H9 (cell line): ENCODE results near the gene AIFM3. TPM values are rescaled to one million over a fixed set of nuclear protein-coding genes. Genes with fewer than 3 reads are reported as not detected.
"Not testable (repeated sequence)": the region's sequence is repeated elsewhere in the genome, so short reads cannot be mapped to it uniquely, and the experiment has no call there.

Experiments
- DNase-seq: peaks from one replicate; pipeline ENCODE4 v3.0.0-alpha.2; 2017
- H2AFZ ChIP-seq: one replicate; pipeline ENCODE4 v1.6.1; 2013; ENCODE audit warnings: mild to moderate bottlenecking, low read length, control low read depth, moderate library complexity
- H2AK5ac ChIP-seq: 2 replicates; pipeline ENCODE4 v1.6.1; 2013; ENCODE audit warnings: low read length, control low read depth, mixed read lengths; ENCODE audit not compliant: insufficient read length
- H2BK120ac ChIP-seq: one replicate; pipeline ENCODE4 v1.6.1; 2013; ENCODE audit warnings: low read depth, mild to moderate bottlenecking, low read length, control low read depth, inconsistent platforms; ENCODE audit not compliant: poor library complexity, severe bottlenecking
- H2BK12ac ChIP-seq: 2 replicates; pipeline ENCODE4 v1.6.1; 2013; ENCODE audit warnings: low read length, control low read depth, mixed read lengths, low read depth; ENCODE audit not compliant: insufficient read length
- H2BK15ac ChIP-seq: 2 replicates; pipeline ENCODE4 v1.6.1; 2013; ENCODE audit warnings: low read depth, low read length, control low read depth
- H2BK20ac ChIP-seq: one replicate; pipeline ENCODE4 v1.6.1; 2013; ENCODE audit warnings: low read depth, mild to moderate bottlenecking, low read length, control low read depth, inconsistent platforms; ENCODE audit not compliant: poor library complexity, severe bottlenecking
- H2BK5ac ChIP-seq: 2 replicates; pipeline ENCODE4 v1.6.1; 2013; ENCODE audit warnings: low read length, control low read depth, mixed read lengths; ENCODE audit not compliant: insufficient read length
- H3K14ac ChIP-seq: 2 replicates; pipeline ENCODE4 v1.6.1; 2013; ENCODE audit warnings: low read length, control low read depth; ENCODE audit not compliant: insufficient read depth
- H3K18ac ChIP-seq: 2 replicates; pipeline ENCODE4 v1.6.1; 2013; ENCODE audit warnings: low read depth, mild to moderate bottlenecking, mixed read lengths, low read length, control low read depth; ENCODE audit not compliant: insufficient read length
- H3K23ac ChIP-seq: 2 replicates; pipeline ENCODE4 v1.6.1; 2013; ENCODE audit warnings: low read length, control low read depth, mixed read lengths, low read depth; ENCODE audit not compliant: insufficient read length
- H3K23me2 ChIP-seq: 2 replicates; pipeline ENCODE4 v1.6.1; 2013; ENCODE audit warnings: low read depth, mild to moderate bottlenecking, mixed read lengths, low read length, control low read depth; ENCODE audit not compliant: insufficient read length, poor library complexity, severe bottlenecking
- H3K27ac ChIP-seq: 2 replicates; pipeline ENCODE4 v1.5.1; 2013; ENCODE audit warnings: low read length, control low read depth, mixed read lengths, low read depth; ENCODE audit not compliant: insufficient read length
- H3K27me3 ChIP-seq: 2 replicates; pipeline ENCODE4 v1.6.1; 2013; ENCODE audit warnings: low read length, control low read depth, inconsistent platforms; ENCODE audit not compliant: insufficient read depth
- H3K4ac ChIP-seq: 2 replicates; pipeline ENCODE4 v1.6.1; 2013; ENCODE audit warnings: low read depth, mild to moderate bottlenecking, control low read depth, inconsistent platforms, low read length, moderate library complexity
- H3K4me1 ChIP-seq: 2 replicates; pipeline ENCODE4 v1.6.1; 2013; ENCODE audit warnings: low read length, control low read depth, inconsistent platforms; ENCODE audit not compliant: insufficient read depth
- H3K4me2 ChIP-seq: 2 replicates; pipeline ENCODE4 v1.6.1; 2013; ENCODE audit warnings: low read length, control low read depth, mixed read lengths; ENCODE audit not compliant: insufficient read length, insufficient read depth
- H3K56ac ChIP-seq: 2 replicates; pipeline ENCODE4 v1.6.1; 2013; ENCODE audit warnings: low read depth, mild to moderate bottlenecking, mixed read lengths, low read length, control low read depth; ENCODE audit not compliant: insufficient read length
- H3K79me1 ChIP-seq: 2 replicates; pipeline ENCODE4 v1.6.1; 2013; ENCODE audit warnings: low read depth, mild to moderate bottlenecking, moderate library complexity, low read length, control low read depth, inconsistent platforms; ENCODE audit not compliant: insufficient read depth, poor library complexity, severe bottlenecking
- H3K79me2 ChIP-seq: 2 replicates; pipeline ENCODE4 v1.6.1; 2013; ENCODE audit warnings: low read length, control low read depth, inconsistent platforms; ENCODE audit not compliant: insufficient read depth
- H3K9ac ChIP-seq: 2 replicates; pipeline ENCODE4 v1.6.1; 2013; ENCODE audit warnings: low read length, control low read depth, mixed read lengths; ENCODE audit not compliant: insufficient read length; ENCODE audit errors: extremely low read depth
- H3K9me3 ChIP-seq: one replicate; pipeline ENCODE4 v1.6.1; 2013; ENCODE audit warnings: low read depth, low read length, inconsistent platforms; ENCODE audit not compliant: control insufficient read depth
- H3T11ph ChIP-seq: one replicate; pipeline ENCODE4 v1.6.1; 2013; ENCODE audit warnings: mild to moderate bottlenecking, low read length, control low read depth, inconsistent platforms
- H4K20me1 ChIP-seq: one replicate; pipeline ENCODE4 v1.6.1; 2013; ENCODE audit not compliant: control insufficient read depth, insufficient read length, insufficient read depth
- H4K5ac ChIP-seq: 2 replicates; pipeline ENCODE4 v1.6.1; 2013; ENCODE audit warnings: low read depth, mild to moderate bottlenecking, mixed read lengths, low read length, control low read depth; ENCODE audit not compliant: insufficient read length
- H4K8ac ChIP-seq: replicated peaks from 2 replicates; pipeline ENCODE4 v1.6.1; 2013; ENCODE audit warnings: low read length, control low read depth, mixed read lengths, low read depth; ENCODE audit not compliant: insufficient read length
- H4K91ac ChIP-seq: 2 replicates; pipeline ENCODE4 v1.6.1; 2013; ENCODE audit warnings: low read depth, mild to moderate bottlenecking, moderate library complexity, mixed read lengths, low read length, control low read depth; ENCODE audit not compliant: insufficient read length
- H3K27ac Mint-ChIP-seq, 3 experiments: 2 replicates in 2 of 3; 3 replicates in 1 of 3; pipeline ENCODE4 v1.8.0; 2020 to 2021; ENCODE audit warnings: mixed read lengths in 3 of 3, mild to moderate bottlenecking in 1 of 3, moderate library complexity in 1 of 3
- H3K27me3 Mint-ChIP-seq: 2 replicates; pipeline ENCODE4 v1.8.0; 2021; ENCODE audit warnings: low read depth, mild to moderate bottlenecking, moderate library complexity, mixed read lengths
- H3K36me3 Mint-ChIP-seq, 3 experiments: 2 replicates in 2 of 3; 3 replicates in 1 of 3; pipeline ENCODE4 v1.8.0; 2020 to 2021; ENCODE audit warnings: low read depth in 3 of 3, mixed read lengths in 3 of 3; ENCODE audit not compliant: insufficient read depth in 1 of 3
- H3K4me1 Mint-ChIP-seq, 2 experiments: 2 replicates each; pipeline ENCODE4 v1.8.0; 2020; ENCODE audit warnings: mixed read lengths in 2 of 2
- H3K4me3 Mint-ChIP-seq, 2 experiments: 2 replicates in 1 of 2; 3 replicates in 1 of 2; pipeline ENCODE4 v1.8.0; 2020 to 2021; ENCODE audit warnings: mild to moderate bottlenecking in 2 of 2, mixed read lengths in 2 of 2, moderate library complexity in 1 of 2
- H3K9me3 Mint-ChIP-seq, 2 experiments: 2 replicates in 1 of 2; 3 replicates in 1 of 2; pipeline ENCODE4 v1.8.0; 2020; ENCODE audit warnings: mild to moderate bottlenecking in 2 of 2, mixed read lengths in 2 of 2, moderate library complexity in 1 of 2
- CTCF ChIP-seq: fragments of 200-600 bp; sonication (generic); conservative IDR thresholded peaks from 3 replicates; pipeline ENCODE4 v1.8.0; 2021; ENCODE audit warnings: antibody characterized with exemption, mild to moderate bottlenecking
- WGBS: extraction: QIAGEN DNeasy Blood & Tissue Kit; methylation state at CpG from one replicate; pipeline ENCODE4 v1.1.7; 2013; ENCODE audit warnings: missing lambda C conversion rate, low lambda C conversion rate, mixed read lengths; ENCODE audit not compliant: insufficient read length; ENCODE audit errors: extremely low coverage; 5-methylcytosine and 5-hydroxymethylcytosine counted together
- total RNA-seq: library from RNA; stranded (reverse); gene quantifications from 2 replicates; pipeline ENCODE4 v1.2.1, GENCODE V29; 2021

AIFM3 gene
- total RNA-seq, 1 experiment from 2014 or later: 1.9 TPM

GRCh38 chr22:20970939-20971657 is 4.0 kb downstream of the AIFM3 start:
- no peak overlapping the region for H4K5ac ChIP-seq

GRCh38 chr22:20972014-20972694 is 5.1 kb downstream of the AIFM3 start:
- H3K27ac ChIP-seq, H4K20me1 ChIP-seq, DNase-seq, H2BK5ac ChIP-seq, H2BK120ac ChIP-seq, H3K4me3 Mint-ChIP-seq, H2BK15ac ChIP-seq, H4K91ac ChIP-seq, H4K8ac ChIP-seq, H2BK12ac ChIP-seq, H3K4me1 ChIP-seq, H2BK20ac ChIP-seq, H3T11ph ChIP-seq, H3K9me3 Mint-ChIP-seq, H3K27me3 ChIP-seq, H3K56ac ChIP-seq, H3K14ac ChIP-seq, H3K9ac ChIP-seq, H3K23ac ChIP-seq, H2AK5ac ChIP-seq, H4K5ac ChIP-seq, H2AFZ ChIP-seq, H3K4ac ChIP-seq, H3K4me2 ChIP-seq, H3K23me2 ChIP-seq, H3K79me1 ChIP-seq, H3K18ac ChIP-seq, H3K36me3 Mint-ChIP-seq, H3K9me3 ChIP-seq, H3K27ac Mint-ChIP-seq, H3K79me2 ChIP-seq: not testable (repeated sequence)
- no CpG with 5 or more reads among the region's 11 CpGs for WGBS
- peaks cover 94% of the 10 kb centered on the region for H3K27me3 Mint-ChIP-seq
- peaks cover 18 to 35% of the 10 kb centered on the region in 2 experiments for H3K4me1 Mint-ChIP-seq

More at GRCh38 chr22:20970939-20971657, 4.0 kb downstream of the AIFM3 start:
- no peak overlapping the region for H2BK120ac ChIP-seq
- no peaks in the 10 kb centered on the region for H4K20me1 ChIP-seq
- TF ChIP-seq CTCF: no peak
- H3K79me2 ChIP-seq: no peaks in the 10 kb centered on the region
- H3K9me3 ChIP-seq: no peaks in the 10 kb centered on the region
- no peak overlapping the region for H4K8ac ChIP-seq
- H3K4me3 Mint-ChIP-seq: no peak overlapping the region
- H3K79me1 ChIP-seq: no peaks in the 10 kb centered on the region
- H3K4ac ChIP-seq: no peak overlapping the region
- H4K91ac ChIP-seq: no peak overlapping the region
- no peak overlapping the region for H2AFZ ChIP-seq
- DNase-seq: no peak
- H3K4me1 ChIP-seq: no peaks in the 10 kb centered on the region; the same call in 1 of the 2 replicates
- no peak overlapping the region for H3K14ac ChIP-seq
- no peak overlapping the region for H3K27ac ChIP-seq
- peaks cover 94% of the 10 kb centered on the region for H3K27me3 Mint-ChIP-seq
- no peaks in the 10 kb centered on the region; a peak in 1 of 5 replicates for H3K9me3 Mint-ChIP-seq
- no peak overlapping the region for H3T11ph ChIP-seq
- H2BK15ac ChIP-seq: no peak overlapping the region
- no CpG with 5 or more reads among the region's 4 CpGs for WGBS
- no peak overlapping the region for H3K23ac ChIP-seq
- no peak overlapping the region for H3K56ac ChIP-seq
- H2BK12ac ChIP-seq: no peak overlapping the region
- no peak overlapping the region; a peak in 1 of 7 replicates for H3K27ac Mint-ChIP-seq
- H3K36me3 Mint-ChIP-seq: no peaks in the 10 kb centered on the region; a peak in 1 of 7 replicates
- H3K18ac ChIP-seq: no peak overlapping the region
- H3K4me1 Mint-ChIP-seq: peaks cover 18 to 36% of the 10 kb centered on the region in 2 experiments
- H3K9ac ChIP-seq: no peak overlapping the region
- no peak overlapping the region for H2BK5ac ChIP-seq
- H2BK20ac ChIP-seq: no peak overlapping the region
- H3K27me3 ChIP-seq: peaks cover 8% of the 10 kb centered on the region; the same call in 1 of the 2 replicates
- no peak overlapping the region for H2AK5ac ChIP-seq
- no peaks in the 10 kb centered on the region for H3K23me2 ChIP-seq
- H3K4me2 ChIP-seq: no peak overlapping the region
